Measurements from ENCODE around the gene KCNK1.

The KCNK1 gene

GRCh38 chr1:233613252-233614172 lies at the start of gene KCNK1:
TSS of gene KCNK1 (plus strand) at chr1:233614106. CDS start at chr1:233614172, 66 bp downstream.
- no peak for DNase-seq

DNA sequence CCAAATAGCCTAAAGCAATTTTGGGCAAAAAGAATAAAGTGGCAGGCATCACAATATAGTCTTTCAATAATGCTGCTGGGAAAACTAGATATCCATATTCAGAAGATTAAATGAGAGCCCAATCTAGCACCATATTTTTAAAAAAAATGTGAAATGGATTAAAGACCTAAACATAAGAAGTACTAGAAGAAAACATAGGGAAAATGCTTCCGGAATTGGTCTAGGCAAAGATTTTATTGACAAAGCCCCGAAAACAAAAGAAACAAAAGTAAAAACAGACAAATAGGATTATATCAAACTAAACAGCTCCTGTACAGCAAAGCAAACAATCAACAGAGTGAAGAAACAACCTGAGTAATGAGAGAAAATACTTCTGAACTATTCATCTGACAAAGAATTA lies 48.6 kb upstream of the KCNK1 start:
- no peak for DNase-seq

DNA sequence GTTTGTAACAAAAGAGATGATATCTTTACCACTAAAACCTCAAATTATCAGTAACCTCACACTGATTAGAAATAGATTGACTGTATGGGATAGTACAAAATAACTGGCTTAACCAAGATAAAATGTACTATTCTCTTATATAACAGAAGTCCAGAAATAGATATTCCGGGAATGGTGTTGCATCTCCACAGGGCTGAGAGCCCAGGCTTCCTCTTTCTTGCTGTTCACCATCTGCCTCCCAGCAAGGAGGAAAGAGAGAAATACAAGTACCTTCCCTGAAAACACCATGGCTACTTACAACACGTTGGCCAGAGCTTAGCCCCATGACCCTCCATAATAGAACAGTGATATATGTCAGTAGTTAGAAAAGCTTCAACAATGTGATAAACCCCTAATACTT lies 47.0 kb upstream of the KCNK1 start:
- DNase-seq: no peak

DNA sequence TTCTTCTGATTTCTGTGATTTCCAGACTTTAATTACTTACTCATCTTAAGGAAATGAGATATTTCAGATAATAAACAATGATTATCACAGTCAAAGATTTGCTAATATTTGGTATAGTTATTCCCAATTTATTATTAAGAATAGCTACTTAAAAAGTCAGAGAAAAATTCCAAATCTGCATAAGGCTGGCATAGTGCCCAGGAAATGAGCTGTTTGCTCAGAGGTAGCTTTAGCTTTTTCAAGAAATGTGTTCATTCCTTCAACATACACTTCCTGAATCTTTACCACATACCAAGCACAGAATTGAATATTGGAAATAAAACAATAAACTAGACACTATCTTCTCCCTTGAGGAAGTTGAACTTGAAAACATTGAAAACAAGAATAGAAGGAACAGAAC lies 44.3 kb upstream of the KCNK1 start:
- no peak for DNase-seq

- no peak for DNase-seq
Measured at GRCh38 chr1:233570216-233570615, 43.7 kb upstream of the KCNK1 start.

DNA sequence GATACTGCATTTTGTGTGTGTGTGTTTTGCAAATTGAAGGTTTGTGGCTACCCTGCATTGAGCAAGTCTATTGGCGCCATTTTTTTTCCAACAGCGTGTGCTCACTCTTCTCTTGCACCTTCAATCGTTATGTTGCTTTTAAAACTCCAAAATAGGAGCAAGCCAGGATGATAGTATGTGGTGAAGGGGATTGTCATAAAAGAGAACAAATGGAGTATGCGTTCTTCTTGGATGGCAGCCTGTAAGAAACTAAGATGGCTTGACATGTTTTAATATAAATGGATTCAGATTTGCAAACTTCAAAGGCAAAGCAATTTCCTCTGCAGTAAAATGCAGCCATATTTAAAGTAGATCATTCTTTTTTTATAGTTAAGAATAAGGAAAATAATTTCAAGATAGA lies 43.2 kb upstream of the KCNK1 start:
- DNase-seq: no peak

GRCh38 chr1:233572896-233573295 lies 41.0 kb upstream of the KCNK1 start:
- no peak for DNase-seq

GRCh38 chr1:233575450-233575849 lies 38.5 kb upstream of the KCNK1 start:
- no peak for DNase-seq

- DNase-seq: no peak
Measured at GRCh38 chr1:233582439-233582838, 31.5 kb upstream of the KCNK1 start.

GRCh38 chr1:233584376-233584775 lies 29.5 kb upstream of the KCNK1 start:
- DNase-seq: no peak

GRCh38 chr1:233584931-233585330 lies 29.0 kb upstream of the KCNK1 start:
- DNase-seq: no peak

DNA sequence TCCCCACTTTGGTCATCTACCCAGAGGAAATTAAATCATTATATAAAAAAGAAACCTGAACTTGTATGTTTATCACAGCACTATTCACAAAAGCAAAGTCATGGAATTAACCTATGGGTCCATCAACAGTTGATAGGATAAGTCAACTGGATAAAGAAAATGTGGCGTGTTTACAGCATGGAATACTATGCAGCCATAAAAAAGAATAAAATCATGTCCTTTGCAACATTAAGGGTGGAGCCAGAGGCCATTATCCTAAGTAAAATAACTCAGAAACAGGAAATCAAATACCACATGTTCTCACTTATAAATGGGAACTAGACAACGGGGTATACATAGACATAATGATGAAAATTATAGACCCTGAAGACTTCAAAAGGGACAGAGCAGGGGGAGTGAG lies 27.6 kb upstream of the KCNK1 start:
- no peak for DNase-seq

DNA sequence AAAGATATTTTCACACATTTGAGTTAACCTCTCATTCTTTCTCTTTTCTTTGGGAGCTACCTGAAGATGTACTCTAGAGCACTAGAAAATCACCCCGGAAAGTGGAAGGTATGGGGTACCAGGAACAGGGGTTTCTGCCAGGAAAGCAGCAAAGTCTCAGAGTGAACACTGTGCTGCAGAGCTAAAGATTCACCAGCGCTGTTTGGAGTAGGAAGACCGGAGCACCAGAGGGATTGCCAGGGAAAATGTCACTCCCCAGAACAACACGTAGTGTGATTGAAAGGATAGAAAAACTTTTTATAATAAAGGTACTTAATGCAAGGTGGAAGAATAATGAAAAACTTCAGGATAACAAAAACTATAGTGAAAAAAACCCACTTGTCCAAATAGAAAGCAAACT lies 26.7 kb upstream of the KCNK1 start:
- no peak for DNase-seq

DNA sequence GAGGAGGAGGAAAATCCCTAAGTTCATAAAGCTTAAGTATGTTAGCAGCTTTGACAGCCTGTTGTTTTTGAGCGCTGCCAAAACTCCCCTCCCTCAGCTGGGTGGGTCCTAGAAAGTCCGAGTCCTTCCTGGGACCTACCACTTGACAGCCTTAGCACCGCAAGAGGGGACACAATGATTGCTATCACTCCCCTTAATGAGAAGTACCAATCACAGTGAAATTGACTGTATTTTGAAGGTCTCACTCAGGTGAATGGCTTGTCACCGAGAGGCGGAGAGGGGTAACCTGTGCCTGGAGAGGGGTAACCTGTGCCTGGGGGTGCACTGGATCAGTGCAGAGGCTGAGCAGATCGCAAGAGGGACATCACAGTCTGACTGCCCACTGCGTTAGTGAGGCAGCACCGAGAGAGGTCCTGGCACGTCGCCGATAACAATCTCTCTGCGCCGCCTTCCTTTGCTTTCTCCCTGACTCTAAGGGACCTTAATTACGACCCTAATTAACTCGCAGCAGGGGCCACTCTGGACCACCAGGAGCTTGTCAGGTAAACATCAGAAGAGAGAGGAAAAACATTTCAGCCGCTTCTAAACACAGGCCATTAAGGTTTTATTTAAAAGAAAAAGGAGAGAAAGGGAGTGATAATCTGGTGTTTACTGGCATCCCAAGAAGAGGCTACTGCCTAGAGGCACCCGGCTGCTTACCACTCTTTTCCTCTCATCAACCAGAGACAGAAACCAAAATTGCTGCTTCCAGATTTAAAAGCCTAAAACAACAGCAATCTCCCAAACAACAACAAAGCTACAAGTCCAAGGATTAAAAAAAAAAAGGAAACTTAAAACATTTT lies 25.7 kb upstream of the KCNK1 start:
- no peak for DNase-seq

GRCh38 chr1:233597489-233597901 lies 16.4 kb upstream of the KCNK1 start:
- no peak for DNase-seq

DNA sequence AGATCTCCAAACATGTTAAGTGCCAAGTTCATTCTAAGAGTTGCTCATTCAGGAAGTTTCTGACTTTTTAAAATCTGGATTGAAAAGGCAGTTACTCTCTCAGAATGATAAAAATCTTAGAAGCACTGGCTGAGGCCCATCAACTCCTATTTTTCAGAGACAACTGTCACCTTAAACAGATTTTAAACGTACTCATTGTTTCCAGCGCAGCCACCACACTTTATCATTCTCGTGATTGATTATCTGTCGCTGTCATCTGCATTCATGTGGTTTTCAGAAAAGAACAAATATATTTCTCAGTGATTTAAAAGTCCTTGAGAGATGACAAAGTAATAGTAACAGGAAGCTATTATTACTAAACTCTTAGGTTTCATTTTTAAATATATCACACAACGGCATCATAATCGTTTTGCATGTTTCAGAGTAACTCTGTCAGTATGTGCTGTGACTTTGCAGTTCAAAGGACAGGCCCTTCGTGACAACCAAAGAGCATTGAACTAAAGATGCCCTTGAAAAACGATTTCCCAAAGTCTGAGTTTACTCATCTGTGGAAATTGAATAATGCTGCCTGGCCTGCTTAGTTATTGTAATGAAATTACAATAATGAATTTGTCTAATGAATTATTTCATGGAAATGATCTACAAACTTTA lies 14.9 kb upstream of the KCNK1 start:
- no peak for DNase-seq

GRCh38 chr1:233599542-233600073 lies 14.3 kb upstream of the KCNK1 start:
- DNase-seq: no peak

GRCh38 chr1:233600488-233600887 lies 13.4 kb upstream of the KCNK1 start:
- no peak for DNase-seq

GRCh38 chr1:233603478-233603877 lies 10.4 kb upstream of the KCNK1 start:
- no peak for DNase-seq

DNA sequence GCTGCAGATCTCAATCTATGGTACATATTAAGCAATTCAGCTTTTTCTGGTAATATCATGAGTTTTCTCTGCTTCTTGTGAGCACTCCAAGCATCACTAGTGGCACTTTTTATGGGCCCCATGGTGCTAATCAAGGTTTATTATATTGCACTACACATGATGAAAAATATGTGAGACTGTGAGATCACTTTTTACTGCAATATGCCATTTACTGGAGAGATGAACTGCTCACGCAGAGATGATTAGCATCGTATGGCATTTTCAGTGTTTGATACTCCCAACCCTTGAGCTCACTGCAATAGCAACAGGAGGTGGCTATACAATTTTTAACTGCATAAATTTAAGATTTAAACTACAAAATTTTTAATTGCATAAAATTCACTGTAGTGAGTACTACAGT lies 8.7 kb upstream of the KCNK1 start:
- no peak for DNase-seq

DNA sequence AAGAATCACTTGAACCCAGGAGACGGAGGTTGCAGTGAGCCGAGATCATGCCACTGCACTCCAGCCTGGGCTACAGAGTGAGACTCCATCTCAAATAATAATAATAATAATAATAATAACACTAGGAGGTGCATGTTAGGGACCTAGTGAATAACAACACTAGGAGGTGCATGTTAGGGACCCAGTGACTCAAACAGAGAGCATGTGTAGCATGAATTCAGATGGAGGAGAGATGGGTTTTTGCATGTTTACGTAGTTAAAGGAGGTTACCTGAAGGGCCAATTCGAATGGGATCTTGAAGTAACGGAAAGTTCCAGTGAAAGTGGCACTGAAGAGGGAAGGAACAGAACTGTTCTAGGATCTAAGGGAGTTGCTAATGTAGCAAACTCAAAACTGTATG lies 7.1 kb upstream of the KCNK1 start:
- no peak for DNase-seq

DNA sequence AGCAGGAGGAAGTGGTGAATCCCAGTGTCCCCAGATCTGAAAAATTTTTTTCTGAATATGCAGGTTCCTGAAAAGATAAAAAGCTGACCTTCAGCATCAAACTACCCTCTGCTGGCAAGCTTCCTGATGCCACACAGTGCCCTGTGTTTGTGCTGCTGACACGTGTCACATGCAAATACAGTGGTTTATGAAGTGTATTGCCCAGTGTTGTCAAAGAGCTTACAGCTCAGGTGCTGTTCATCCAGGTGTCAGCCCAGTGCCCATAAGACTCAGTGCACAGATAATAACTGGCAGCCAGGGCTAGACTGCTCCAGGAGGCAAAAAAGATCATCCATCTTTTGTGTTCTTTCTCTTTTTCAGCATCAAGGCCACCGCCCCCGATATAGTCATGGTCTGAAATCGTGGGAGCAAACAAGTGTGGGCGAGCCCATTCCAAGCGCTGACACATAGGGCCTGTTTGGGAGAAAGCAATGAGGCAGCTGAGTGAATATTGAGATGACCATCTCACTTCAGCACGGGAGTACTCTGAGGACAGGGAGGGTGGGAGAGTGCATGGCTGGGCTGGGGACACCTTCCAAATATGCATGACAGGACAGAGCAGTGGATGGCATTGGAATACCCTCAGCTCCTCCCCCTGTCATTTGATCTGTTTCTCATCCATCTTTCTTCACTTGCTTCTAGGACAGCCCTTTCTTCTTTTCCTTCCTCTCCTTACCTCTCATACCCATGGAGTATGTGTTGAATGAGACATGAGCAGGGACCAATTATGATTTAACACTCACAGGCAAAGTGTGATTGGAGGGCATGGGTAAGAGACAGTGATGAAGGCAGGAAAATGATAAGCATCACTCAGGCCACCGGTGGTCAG lies 6.4 kb upstream of the KCNK1 start:
- no peak for DNase-seq

All from GF-D8 (cell line).